HL-60 (cell line): Measurements from ENCODE around the gene SLC25A6.

Source experiments
- GABPA ChIP-seq: IDR thresholded peaks from 2 replicates; pipeline ENCODE4 v1.6.1; 2012; ENCODE audit warnings: low read depth
- TF ChIP-seq, protein P1 (sequence below): IDR thresholded peaks from one replicate; pipeline ENCODE4 v1.5.1; 2011; ENCODE audit warnings: low read length, control low read depth, inconsistent platforms; ENCODE audit not compliant: insufficient read depth
- TF ChIP-seq, protein P2 (sequence below): IDR thresholded peaks from 2 replicates; pipeline ENCODE4 v1.6.1; 2012; ENCODE audit warnings: low read depth; ENCODE audit not compliant: insufficient replicate concordance

DNA sequence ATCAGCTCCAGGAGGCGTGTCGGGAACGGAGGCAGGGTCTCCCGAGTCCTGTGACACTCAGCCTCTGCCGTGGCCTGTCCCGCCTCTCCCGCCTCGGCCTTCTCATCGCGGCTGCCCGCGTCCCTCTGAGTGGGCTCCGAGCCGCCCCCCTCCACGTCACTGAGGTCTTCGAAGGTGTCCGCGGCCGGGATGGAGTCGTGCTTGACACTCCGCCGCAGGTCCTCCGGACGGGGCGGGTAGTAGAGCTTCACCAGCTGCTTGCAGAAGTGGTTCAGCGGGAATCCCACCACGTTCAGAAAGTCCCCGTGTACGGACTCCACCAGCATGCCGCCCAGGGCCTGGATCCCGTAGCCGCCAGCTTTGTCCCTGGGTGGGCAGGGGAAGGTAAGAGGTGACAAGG lies 35.8 kb upstream of the SLC25A6 start:
- TF ChIP-seq, protein P1, sequence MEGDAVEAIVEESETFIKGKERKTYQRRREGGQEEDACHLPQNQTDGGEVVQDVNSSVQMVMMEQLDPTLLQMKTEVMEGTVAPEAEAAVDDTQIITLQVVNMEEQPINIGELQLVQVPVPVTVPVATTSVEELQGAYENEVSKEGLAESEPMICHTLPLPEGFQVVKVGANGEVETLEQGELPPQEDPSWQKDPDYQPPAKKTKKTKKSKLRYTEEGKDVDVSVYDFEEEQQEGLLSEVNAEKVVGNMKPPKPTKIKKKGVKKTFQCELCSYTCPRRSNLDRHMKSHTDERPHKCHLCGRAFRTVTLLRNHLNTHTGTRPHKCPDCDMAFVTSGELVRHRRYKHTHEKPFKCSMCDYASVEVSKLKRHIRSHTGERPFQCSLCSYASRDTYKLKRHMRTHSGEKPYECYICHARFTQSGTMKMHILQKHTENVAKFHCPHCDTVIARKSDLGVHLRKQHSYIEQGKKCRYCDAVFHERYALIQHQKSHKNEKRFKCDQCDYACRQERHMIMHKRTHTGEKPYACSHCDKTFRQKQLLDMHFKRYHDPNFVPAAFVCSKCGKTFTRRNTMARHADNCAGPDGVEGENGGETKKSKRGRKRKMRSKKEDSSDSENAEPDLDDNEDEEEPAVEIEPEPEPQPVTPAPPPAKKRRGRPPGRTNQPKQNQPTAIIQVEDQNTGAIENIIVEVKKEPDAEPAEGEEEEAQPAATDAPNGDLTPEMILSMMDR: no peak
- TF ChIP-seq, protein P2, sequence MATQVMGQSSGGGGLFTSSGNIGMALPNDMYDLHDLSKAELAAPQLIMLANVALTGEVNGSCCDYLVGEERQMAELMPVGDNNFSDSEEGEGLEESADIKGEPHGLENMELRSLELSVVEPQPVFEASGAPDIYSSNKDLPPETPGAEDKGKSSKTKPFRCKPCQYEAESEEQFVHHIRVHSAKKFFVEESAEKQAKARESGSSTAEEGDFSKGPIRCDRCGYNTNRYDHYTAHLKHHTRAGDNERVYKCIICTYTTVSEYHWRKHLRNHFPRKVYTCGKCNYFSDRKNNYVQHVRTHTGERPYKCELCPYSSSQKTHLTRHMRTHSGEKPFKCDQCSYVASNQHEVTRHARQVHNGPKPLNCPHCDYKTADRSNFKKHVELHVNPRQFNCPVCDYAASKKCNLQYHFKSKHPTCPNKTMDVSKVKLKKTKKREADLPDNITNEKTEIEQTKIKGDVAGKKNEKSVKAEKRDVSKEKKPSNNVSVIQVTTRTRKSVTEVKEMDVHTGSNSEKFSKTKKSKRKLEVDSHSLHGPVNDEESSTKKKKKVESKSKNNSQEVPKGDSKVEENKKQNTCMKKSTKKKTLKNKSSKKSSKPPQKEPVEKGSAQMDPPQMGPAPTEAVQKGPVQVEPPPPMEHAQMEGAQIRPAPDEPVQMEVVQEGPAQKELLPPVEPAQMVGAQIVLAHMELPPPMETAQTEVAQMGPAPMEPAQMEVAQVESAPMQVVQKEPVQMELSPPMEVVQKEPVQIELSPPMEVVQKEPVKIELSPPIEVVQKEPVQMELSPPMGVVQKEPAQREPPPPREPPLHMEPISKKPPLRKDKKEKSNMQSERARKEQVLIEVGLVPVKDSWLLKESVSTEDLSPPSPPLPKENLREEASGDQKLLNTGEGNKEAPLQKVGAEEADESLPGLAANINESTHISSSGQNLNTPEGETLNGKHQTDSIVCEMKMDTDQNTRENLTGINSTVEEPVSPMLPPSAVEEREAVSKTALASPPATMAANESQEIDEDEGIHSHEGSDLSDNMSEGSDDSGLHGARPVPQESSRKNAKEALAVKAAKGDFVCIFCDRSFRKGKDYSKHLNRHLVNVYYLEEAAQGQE: no peak
- no peak for TF ChIP-seq GABPA
